Measurements from ENCODE around the gene TRIM8.

Gene TRIM8

GRCh38 chr10:102701796-102702195 is 57.5 kb downstream of the TRIM8 start:
- no peak for DNase-seq (ENCODE audit: low read depth)

DNA sequence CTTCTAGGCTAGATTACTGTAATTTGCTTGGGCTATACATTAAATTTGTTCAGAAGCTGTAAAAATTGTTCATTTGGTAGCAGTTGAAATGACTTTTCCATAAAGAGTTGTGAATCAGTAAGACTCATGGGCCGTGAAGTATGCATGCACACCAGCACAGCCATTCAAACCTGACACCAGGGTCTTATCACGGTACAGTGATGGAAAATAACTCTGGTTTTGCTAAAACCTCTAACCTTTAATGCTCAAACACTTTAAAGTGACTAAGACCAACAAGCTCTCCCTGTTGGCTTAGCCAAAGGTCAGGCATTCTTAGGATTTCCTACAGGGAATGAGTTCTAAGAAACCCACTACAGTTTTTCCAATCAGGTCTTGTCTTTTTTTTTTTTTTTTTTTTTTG is 58.5 kb downstream of the TRIM8 start:
- no peak for DNase-seq (ENCODE audit: low read depth)

- no peak for DNase-seq (ENCODE audit: low read depth)
These were observed 60.6 kb downstream of the TRIM8 start for GRCh38 chr10:102704915-102705314.

GRCh38 chr10:102705531-102705930 is 61.3 kb downstream of the TRIM8 start:
- no peak for DNase-seq (ENCODE audit: low read depth)

Data from CMK (cell line).